Measurements from ENCODE around the gene CLK2. TPM values are rescaled to one million over a fixed set of nuclear protein-coding genes. Genes with fewer than 3 reads are reported as not detected.

Gene CLK2
- polyA plus RNA-seq, 1 donor (not counting 4 experiments of a cell fraction or from before 2014, with no cell fraction given) = 45.3 TPM

DNA sequence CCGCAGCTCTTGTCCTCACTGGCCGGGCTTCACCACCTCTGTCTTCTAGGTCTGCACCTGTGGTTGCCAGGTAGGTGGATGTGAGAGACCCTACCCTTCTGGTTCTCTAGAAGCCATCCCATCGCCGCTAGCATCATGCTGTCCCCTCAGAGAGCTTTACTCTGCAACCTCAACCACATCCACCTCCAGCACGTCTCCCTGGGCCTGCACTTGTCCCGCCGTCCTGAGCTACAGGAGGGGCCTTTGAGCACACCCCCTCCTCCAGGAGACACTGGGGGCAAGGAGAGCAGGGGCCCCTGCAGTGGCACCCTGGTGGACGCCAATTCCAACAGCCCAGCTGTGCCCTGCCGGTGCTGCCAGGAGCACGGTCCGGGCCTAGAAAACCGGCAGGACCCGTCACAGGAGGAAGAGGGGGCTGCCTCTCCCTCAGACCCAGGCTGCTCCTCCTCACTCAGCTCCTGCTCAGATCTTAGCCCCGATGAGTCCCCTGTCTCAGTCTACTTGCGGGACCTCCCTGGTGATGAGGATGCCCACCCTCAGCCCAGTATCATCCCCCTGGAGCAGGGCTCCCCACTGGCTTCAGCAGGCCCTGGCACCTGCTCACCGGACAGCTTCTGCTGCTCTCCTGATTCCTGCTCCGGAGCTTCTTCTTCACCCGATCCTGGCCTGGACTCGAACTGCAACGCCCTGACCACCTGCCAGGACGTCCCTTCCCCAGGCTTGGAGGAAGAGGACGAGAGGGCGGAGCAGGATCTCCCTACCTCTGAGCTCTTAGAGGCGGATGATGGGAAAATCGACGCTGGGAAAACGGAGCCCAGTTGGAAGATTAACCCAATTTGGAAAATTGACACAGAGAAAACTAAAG is 48.6 kb upstream of the CLK2 start:
- Histone ChIP-seq H3K36me3 (ENCODE audit: control insufficient read depth in 2 of 2, extremely low read depth in 1 of 2, insufficient read depth in 2 of 2, low read length in 2 of 2) (peaks cover 27 to 41% of the 10 kb centered on the region in 2 experiments), H3K79me2 (ENCODE audit: control insufficient read depth, insufficient read depth, low read length) (peaks cover 16% of the 10 kb centered on the region), H3K4me1 (ENCODE audit: control insufficient read depth, extremely low read depth, insufficient read depth, low read length) (peaks cover 17% of the 10 kb centered on the region), H3K9me3 (ENCODE audit: control insufficient read depth, low read depth, low read length) (no peaks in the 10 kb centered on the region), H4K20me1 (ENCODE audit: control insufficient read depth, extremely low read depth, insufficient read depth, low read length) (peaks cover 23% of the 10 kb centered on the region), H3K9me1 (ENCODE audit: control insufficient read depth, extremely low read depth, insufficient read depth, low read length) (no peaks in the 10 kb centered on the region), H3K27ac (ENCODE audit: control insufficient read depth, insufficient read depth, low read length) (no peak overlapping the region), H3K9ac (ENCODE audit: control insufficient read depth, extremely low read depth, insufficient read depth, low read length) (no peak overlapping the region), H2AFZ (ENCODE audit: control insufficient read depth, low read length) (no peak overlapping the region), H3K4me3 (ENCODE audit: control insufficient read depth in 2 of 3, extremely low read depth in 1 of 3, insufficient read depth in 2 of 3, low read depth in 1 of 3, low read length in 3 of 3) (peak overlapping the region in 2 of 3 experiments; percentile 57 to 78), H3K4me2 (ENCODE audit: control insufficient read depth, extremely low read depth, insufficient read depth, low read depth, low read length) (peak overlapping the region; percentile 96), H3K27me3 (ENCODE audit: control insufficient read depth, extremely low read depth, insufficient read depth, low read length) (no peaks in the 10 kb centered on the region)
- TF ChIP-seq CTCF (optimal IDR thresholded peaks at IDR 0.05 in 1 of 3, IDR thresholded peaks at IDR 0.05 in 1 of 3, conservative IDR thresholded peaks at IDR 0.05 in 1 of 3; ENCODE audit: extremely low read depth in 1 of 3, insufficient read depth in 2 of 3, low read length in 3 of 3) (no peak), EZH2 (IDR thresholded peaks at IDR 0.05; ENCODE audit: low read length) (no peak)
- dilution Hi-C loops (cut with MboI; ENCODE audit: extremely low pct_ligation_motif_present, low sequenced_read_pairs) = no loop called here
- DNase-seq (ENCODE audit: low read depth, low spot score) (no peak), FAIRE-seq (no peak)

DNA sequence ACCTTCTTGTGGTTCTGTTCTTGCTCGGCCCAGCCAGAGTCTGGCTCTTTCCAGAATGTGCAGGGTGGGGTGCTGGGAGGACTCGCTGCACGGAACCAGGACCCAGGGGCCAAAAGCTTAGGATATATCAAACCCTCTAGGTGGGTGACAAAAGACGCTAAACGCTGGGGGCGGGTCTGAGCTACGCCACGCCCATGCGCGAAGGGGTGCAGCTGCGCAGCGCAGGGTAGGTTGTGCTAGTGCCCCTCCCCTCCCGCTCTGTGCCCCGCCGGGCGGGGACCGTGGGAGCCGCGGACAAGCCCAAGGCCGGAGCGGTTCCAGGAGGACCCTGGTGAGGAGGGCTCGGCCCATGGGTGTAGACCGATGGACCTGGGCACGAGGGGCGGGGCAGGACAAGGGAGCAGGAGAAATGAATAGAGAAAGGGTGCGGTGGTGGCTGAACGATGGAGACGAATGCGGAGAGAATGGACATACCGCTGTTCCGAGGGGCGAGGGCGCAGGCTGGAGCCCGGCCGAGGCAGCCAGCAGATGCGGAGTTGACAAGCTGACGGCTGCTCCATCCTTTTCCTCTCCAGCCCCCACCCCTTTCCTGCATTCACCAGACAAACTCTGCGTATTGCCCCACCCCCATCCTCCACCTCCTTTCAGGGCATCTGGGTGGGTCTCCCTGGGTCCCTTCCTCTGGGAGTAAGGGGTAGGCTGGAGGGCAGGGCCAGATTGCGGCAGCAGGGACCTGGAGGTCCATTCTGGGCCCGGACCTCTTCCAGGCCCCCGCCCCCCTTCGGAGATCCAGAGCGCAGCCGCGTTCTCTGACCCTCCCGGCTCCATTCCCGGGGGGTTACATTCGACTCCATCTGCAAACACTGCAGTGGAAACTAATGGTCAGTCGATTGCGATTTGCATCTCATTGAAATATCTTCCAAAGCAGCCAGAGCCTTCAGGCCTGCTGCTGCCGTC is 47.6 kb upstream of the CLK2 start, which contains the start of gene RUSC1:
TSS of gene RUSC1 (plus strand) at position 234 of the 957 bp plus-strand sequence. CDS start 880 bp downstream, outside the sequence.
- no peak within 1 kb of the TSS for H2AFZ ChIP-seq (ENCODE audit: control insufficient read depth, low read length)
- no peaks in the 10 kb centered on the region for H3K9me1 ChIP-seq (ENCODE audit: control insufficient read depth, extremely low read depth, insufficient read depth, low read length)
- peak within 1 kb of the TSS; percentile 41 for H3K4me2 ChIP-seq (ENCODE audit: control insufficient read depth, extremely low read depth, insufficient read depth, low read depth, low read length)
- no peak for DNase-seq (ENCODE audit: low read depth, low spot score)
- H3K27ac ChIP-seq (ENCODE audit: control insufficient read depth, insufficient read depth, low read length) = no peak within 1 kb of the TSS
- peaks cover 26% of the 10 kb centered on the region for H4K20me1 ChIP-seq (ENCODE audit: control insufficient read depth, extremely low read depth, insufficient read depth, low read length)
- H3K9me3 ChIP-seq (ENCODE audit: control insufficient read depth, low read depth, low read length) = no peaks in the 10 kb centered on the region
- no peak for FAIRE-seq
- no peak within 1 kb of the TSS for H3K4me3 ChIP-seq (ENCODE audit: control insufficient read depth in 2 of 3, extremely low read depth in 1 of 3, insufficient read depth in 2 of 3, low read depth in 1 of 3, low read length in 3 of 3)
- H3K9ac ChIP-seq (ENCODE audit: control insufficient read depth, extremely low read depth, insufficient read depth, low read length) = no peak within 1 kb of the TSS
- no peaks in the 10 kb centered on the region for H3K27me3 ChIP-seq (ENCODE audit: control insufficient read depth, extremely low read depth, insufficient read depth, low read length)
- dilution Hi-C loops (cut with MboI; ENCODE audit: extremely low pct_ligation_motif_present, low sequenced_read_pairs) = no loop called here
- peaks cover 14% of the 10 kb centered on the region for H3K4me1 ChIP-seq (ENCODE audit: control insufficient read depth, extremely low read depth, insufficient read depth, low read length)
- TF ChIP-seq EZH2 (IDR thresholded peaks at IDR 0.05; ENCODE audit: low read length) = no peak
- TF ChIP-seq CTCF (optimal IDR thresholded peaks at IDR 0.05 in 1 of 3, IDR thresholded peaks at IDR 0.05 in 1 of 3, conservative IDR thresholded peaks at IDR 0.05 in 1 of 3; ENCODE audit: extremely low read depth in 1 of 3, insufficient read depth in 2 of 3, low read length in 3 of 3) = no peak
- H3K79me2 ChIP-seq (ENCODE audit: control insufficient read depth, insufficient read depth, low read length) = peaks cover 9% of the 10 kb centered on the region
- H3K36me3 ChIP-seq (ENCODE audit: control insufficient read depth in 2 of 2, extremely low read depth in 1 of 2, insufficient read depth in 2 of 2, low read length in 2 of 2) = peaks cover 27 to 37% of the 10 kb centered on the region in 2 experiments
